Esophagus mucosa (tissue), 1 donor: ENCODE results near the gene MEGF11. TPM values are rescaled to one million over a fixed set of nuclear protein-coding genes. Genes with fewer than 3 reads are reported as not detected.

Experiments used
- ATAC-seq: fragments of 200-7000 bp; cut with Tn5 transposase; one replicate; pipeline ENCODE4 v1.9.1; 2020
- total RNA-seq: library from RNA; stranded (reverse); gene quantifications from one replicate; pipeline ENCODE4 v1.2.4, GENCODE V29; 2023
- donor health status: DM: yes; HTN: yes; CAD: no.

MEGF11 gene
- total RNA-seq, 1 donor from 2014 or later: not detected

GRCh38 chr15:66239514-66239913 lies 14.0 kb downstream of the MEGF11 start:
- ATAC-seq: peak; percentile 21

DNA sequence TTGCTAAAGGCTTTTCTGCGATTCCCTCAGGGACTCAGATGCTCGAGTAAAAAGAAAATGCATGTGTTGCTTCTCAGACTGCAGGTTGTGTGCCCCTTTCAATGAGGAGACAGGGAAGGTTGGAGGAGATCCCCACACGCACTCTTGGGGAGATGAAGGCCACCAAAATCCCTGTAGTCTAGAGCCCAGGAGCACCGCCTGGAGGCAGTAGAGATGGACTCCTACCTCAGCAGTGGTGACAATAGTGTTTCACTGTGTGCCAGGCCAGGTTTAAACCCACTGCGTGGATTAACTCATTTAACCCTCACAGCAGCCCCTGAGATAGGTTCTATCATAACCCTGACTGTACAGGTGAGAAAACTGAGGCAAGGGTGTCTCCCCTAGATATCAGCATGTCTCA lies 15.2 kb downstream of the MEGF11 start:
- no peak for ATAC-seq

GRCh38 chr15:66237513-66238235 lies 15.9 kb downstream of the MEGF11 start:
- no peak for ATAC-seq

DNA sequence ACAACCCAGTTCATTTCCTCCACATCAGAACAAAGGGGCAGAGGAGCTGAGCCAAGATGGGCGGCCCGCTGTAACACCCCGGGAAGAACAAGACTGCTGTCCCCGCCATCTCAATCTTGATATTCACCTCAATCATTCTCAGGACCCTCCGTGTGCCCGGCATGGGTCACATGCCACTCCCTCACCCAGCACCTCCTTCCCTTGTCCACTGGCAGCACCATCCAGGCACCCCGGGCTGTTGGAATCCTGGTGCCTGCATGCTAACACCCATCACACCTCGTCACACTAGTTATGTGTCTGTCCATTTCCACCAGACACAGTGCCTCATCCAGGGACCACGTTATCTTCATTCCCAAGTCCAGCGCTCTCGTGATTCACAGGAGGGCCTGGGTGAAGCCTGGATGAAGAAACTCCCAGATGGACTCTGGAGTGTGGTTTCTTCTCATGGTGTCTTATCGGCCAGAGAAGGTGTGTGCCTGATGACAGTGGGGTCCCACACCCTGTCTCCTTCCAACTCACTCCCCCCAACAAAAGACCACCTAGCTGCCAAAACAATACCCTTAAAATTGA lies 16.7 kb downstream of the MEGF11 start:
- no peak for ATAC-seq

DNA sequence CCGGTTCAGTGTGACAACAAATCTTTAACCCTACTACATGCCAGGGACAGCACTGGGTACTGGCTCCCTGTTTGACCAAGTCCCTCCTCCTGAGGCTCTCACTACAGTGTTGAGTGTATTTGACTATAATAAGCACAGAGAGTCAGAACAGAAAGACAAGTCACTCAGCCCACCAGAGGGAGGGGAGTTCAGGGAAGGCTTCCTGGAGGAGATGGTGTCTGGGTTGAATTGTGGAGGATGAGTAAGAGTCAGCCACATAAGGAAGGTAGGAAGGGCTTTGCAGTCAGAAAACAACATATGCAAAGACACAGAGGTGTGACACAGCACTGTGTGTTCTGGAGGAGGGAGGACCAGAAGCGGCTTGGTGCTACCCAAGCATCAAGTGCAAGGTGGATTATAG lies 17.7 kb downstream of the MEGF11 start:
- no peak for ATAC-seq

GRCh38 chr15:66234798-66235197 lies 18.8 kb downstream of the MEGF11 start:
- ATAC-seq: no peak

DNA sequence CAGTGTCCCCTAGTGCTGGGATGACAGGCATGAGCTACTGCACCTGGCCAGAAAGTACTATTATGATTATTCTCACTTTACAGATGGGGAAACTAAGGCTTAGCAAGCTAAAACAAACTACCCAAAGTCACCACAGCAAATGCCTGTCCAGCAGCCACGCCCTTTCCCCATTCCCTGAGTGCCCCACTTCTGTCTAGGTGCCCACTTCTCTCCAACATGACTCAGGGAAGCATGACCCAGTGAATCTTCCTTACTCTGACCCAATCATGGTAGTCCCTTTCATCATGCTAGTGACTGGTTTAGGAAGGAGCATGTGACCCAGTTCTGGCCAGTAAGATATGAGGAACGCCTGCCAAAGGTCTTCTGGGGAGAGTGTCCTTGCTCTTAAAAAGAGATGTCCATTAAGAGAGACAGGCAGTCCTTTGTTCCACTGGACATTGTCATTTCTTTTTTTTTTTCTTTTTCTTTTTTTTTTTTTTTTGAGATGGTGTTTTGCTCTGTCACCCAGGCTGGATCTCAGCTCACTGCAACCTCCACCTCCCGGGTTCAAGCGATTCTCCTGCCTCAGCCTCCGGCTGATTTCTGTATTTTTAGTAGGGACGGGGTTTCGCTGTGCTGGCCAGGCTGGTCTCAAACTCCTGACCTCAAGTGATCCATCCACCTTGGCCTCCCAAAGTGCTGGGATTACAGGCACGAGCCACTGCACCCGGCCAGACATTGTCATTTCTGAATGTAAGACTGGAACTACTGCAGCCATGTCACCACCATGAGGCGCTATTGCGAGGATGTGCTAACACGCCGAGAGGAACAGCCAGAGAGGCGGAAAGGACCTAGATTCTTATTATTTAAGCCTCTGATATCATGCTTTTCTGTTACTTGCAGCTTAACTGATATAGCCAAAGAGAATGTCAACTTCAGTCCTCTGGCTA lies 19.8 kb downstream of the MEGF11 start:
- ATAC-seq: no peak

GRCh38 chr15:66232267-66232625 lies 21.3 kb downstream of the MEGF11 start:
- ATAC-seq: no peak

DNA sequence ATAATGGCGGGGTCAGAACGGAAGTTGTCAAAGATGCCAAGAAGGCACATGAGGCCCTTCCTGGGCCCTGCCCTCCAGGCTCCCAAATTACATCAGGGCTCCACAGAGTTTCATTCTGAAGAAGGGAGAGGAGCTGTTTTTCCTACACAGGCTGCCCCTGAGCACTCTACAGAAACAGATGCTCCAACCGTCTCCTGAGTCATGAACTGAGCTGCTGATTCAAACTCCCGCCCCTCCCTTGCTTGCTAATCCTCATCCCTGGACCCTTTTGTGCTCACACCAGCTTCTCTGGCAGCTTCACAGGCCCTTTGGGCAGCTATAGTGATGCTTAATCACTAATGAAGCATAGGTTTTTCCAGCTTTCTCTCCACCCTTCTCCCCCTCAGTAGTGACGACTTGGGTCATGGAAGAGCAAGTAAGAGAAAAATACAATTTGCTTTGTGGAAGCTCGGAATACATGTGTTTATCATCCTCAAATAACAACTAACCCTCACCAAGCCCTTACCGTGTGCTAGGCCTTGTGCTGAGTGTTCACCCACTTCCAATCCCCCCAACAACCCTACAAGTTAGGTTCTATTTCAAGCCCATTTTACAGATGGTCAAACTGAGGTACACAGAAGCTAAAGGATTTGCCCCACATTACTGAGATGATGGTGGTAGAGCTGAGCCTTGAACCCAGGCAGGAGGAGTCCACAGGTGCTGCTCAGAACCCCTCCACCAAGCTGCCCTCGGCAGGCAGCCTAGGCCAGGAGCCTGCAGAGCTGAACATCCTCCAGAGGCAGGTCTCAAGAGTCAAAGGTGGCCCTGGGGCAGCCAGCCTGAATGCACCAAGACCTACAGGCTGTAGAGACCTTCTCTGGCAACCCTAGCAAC lies 21.9 kb downstream of the MEGF11 start:
- no peak for ATAC-seq

DNA sequence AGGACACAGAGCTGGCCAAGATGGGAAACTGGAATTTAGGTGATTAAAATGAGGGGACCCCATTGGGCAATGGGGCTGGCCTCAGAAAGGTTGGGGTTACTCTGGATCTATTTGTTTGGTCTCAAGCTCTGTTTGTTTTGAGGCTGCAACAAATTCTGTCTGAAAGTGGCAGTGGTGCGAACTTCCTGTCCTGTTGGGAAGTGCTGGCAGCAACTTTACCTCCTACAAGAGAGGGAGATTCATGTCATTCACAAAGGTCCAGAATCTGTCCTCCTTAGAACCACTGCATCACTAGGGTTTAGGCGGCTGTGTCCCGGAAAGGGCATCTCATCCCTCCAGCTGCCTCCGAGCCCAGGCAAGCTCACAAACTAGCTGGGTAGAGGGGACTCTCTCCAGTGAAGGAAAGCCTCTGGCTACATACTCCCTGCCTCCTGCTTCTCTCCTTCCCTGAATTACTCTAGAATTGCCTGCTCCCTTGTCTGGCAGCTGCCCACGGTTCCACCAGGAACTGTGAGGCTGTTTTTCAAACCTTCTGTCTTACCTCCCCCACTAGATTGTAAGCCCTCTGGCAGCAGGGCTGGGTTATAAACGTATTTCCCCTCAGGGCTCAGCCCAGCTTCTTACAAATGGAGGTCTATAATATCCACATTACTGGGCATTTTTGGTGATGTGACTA lies 23.6 kb downstream of the MEGF11 start:
- no peak for ATAC-seq

DNA sequence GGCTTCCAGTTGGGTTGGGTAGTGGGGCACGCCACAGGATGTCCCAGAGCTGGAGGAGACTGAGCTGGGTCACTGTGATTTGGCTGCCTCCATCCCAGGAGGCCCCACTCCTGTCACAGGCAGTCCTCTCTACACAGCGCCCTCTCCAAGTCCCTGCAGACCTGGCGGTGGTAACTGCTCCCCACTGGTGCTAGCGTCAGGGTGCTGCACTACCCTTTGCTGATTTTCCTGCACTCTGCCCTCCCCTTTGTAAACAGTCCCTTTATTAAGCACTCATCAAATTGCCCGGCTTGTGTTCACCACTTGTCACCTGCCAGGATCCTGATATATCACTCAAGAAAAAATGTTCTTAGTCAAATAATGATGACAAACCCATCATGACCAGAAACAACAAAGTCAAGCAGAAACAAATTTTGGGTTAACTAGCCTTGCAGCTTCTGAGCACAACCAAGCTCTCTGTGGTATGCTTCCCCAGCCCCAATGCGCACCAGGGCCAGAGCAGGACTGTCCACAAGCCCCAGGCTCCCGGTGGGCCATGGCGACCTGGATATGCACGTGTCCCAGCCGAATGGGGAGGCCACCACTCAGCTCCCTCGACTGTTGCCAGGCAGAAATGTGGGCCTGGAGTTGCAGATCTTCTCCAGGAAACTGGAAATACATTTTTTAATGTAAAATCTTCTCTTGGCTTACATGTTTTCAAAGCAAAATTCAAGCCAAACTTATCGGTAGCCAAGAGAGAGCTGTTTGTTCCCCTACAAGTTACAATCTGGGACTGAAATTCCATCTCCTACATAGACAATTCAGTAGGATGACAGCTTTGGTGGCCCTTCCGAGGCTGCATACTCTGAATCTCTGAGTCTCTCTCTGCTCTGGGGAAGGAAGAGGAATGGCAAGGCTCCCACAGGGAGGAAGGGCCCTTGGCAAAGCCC lies 24.5 kb downstream of the MEGF11 start:
- ATAC-seq: no peak

DNA sequence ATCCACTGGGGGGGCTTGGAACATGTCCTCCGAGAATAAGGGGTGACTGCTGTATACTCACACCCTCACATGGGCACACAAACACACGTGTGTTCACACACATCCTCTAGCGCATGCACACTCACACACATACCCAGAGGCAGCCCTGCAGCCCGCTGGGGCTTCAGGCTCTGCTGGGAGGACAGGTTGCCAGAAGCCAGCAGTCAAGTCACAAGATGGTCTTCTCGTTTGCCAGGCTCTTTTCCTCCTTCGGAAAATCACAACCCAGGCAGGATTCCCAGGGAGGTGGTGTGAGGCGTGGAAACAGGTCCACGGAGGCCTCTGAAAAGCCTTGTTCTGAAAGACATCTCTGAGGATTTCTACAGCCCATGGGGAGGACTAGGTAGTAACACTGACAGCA lies 26.8 kb downstream of the MEGF11 start:
- ATAC-seq: no peak

DNA sequence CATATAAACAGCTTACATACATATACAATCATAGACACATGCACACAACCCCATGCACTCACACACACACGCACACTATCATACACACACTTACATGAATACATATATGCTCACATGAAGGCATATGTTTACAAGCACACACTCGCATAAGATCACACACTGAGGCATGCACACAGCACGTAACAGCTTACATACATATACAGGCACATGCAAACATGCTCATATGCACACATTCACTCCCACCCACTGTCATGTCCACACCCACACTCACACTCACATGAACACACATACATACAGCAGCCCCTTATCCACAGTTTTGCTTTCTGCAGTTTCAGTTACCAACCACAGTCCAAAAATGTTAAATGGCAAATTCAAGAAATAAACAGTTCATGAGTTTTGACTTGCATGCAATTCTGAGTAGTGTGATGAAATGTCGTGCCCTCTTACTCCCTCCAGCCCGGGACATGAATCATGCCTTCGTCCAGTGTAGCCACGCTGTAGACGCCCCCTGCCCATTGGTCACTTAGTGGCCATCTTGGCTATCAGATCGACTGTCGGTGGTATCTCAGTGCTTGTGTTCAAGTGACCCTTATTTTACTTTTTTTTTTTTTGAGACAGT lies 27.8 kb downstream of the MEGF11 start:
- no peak for ATAC-seq

DNA sequence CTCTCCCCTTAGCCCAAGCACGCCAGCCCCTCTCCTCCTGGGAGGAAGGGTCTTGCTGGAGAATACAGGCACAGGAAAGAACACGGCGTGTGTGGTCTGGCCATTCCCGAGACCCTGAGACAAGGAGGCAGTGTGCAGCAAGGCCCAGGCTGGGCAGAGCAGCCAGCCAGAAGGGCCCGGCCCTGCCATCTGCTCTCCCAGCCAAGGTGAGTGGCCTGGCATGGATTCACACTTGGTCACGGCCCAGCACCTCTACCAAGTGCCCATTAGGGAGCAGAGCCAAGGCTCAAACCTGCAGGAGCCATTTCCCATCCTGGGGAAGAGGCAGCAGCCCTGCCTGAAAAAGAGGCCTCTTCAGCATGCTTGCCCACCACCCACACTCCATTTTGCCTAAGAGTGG lies 28.6 kb downstream of the MEGF11 start:
- no peak for ATAC-seq

GRCh38 chr15:66222273-66223198 lies 31.0 kb downstream of the MEGF11 start:
- no peak for ATAC-seq

DNA sequence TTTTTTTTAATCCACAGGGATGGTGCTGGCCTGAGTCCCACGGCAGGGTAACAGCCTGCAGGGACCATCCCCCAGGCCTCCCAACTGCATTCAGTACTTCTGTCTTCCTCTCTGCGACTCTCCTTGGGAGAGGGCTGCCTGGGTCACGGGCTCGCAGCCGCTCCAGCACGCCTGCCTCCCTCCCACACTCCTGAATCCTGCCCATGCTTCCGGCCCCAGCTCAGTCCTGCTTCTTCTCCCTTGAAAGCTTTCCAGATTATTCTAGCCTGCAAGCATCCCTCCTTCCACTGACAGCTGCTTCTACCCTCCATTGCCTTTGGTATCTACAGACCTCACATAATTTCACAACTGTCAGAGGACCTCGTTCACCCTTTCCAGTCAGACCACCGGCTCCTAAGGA lies 32.4 kb downstream of the MEGF11 start:
- no peak for ATAC-seq

DNA sequence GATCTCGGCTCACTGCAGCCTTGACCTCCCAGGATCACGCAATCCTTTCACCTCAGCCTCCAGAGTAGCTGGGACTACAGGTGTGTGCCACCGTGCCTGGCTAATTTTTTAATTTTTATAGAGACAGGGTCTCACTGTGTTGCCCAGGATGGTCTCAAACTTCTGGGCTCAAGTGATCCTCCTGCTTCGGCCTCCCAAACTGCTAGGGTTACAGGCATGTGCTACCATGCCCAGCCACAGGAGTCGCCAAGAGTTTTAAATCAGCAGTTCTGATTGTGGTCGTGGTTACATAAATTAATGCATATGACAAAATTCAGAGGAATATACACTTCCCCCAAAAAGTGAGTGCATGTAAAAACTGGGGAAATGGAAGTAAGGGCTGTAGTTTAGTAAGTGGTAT lies 32.9 kb downstream of the MEGF11 start:
- no peak for ATAC-seq

GRCh38 chr15:66219339-66219738 lies 34.2 kb downstream of the MEGF11 start:
- no peak for ATAC-seq

DNA sequence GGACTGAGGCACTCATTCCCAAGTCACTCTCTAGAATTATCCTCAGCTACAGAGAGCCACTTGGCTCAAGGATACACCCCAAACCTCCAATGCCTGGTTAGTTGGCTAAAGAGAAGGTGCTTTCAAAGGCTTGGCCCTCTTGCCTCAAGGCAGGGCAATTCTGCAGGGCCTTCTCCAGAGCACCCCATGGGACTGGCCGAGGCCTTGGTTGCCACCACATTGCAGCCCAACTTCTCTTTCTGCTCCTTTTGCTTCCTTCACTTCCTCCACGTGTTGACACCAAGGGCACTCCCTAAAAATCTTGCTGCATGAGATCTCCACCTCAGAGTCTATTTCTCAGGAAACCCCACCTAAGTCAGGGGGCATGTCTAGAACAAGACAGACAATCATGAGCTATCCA lies 36.7 kb downstream of the MEGF11 start:
- ATAC-seq: no peak
